T-helper 2 cell (primary cell): ENCODE data around the gene POLE.

Source experiments
- DNase-seq, 5 experiments: peaks; one replicate each; pipeline versions ENCODE4 v3.0.0 to v3.0.0-alpha.2; 2012 to 2022

Gene POLE

GRCh38 chr12:132649226-132649945 lies 37.8 kb downstream of the POLE start:
- DNase-seq, result no peak

DNA sequence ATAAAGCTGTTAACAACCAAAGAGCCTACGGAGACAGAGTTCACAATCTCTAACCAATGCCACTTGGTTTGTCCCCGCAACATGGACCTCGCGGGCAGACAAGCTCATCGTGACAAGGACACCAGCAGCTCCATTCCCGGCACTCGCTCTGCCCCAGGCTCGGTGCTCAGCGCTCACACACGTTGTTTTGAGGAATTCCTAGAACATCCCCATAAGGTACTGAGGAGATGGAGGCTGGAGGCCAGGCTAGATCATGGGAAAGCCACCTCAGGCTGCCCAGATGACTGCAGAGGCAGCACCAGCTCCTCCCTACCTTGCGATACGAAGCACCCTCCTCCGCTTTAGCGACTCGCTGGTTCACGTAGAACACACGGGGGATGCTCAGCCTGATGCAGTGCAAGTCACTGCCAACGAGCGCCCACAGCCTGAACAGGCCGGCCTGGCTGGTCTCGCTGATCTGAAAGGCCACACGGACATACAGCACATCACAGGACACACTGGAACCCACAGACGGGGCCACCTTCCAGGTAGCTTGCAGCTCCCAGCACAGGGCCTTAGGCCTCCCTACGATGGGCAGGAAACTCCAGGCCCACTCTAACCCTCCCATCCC lies 38.4 kb downstream of the POLE start:
- DNase-seq, result no peak

- no peak for DNase-seq
These were observed 39.3 kb downstream of the POLE start for GRCh38 chr12:132647858-132648257.

DNA sequence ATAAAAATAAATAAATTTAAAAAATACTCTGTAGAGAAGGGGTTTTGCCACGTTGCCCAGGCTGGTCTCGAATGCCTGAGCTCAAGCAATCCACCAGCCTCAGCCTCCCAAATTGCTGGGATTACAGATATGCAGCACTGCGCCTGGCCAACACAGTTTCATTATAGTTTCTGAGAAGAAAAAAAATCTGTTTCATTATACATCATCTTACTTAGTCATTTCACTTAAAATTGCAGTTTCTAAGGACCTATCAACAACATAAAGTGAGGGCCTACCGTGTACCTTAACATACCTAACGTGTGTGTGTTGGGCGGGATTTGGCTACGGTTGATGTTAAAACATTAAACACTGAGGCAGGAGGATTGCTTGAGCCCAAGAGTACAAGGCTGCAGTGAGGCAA lies 40.3 kb downstream of the POLE start:
- DNase-seq, result peak in 1 of 5 experiments; percentile 57

GRCh38 chr12:132642846-132643835 lies 44.0 kb downstream of the POLE start:
- DNase-seq, result no peak

DNA sequence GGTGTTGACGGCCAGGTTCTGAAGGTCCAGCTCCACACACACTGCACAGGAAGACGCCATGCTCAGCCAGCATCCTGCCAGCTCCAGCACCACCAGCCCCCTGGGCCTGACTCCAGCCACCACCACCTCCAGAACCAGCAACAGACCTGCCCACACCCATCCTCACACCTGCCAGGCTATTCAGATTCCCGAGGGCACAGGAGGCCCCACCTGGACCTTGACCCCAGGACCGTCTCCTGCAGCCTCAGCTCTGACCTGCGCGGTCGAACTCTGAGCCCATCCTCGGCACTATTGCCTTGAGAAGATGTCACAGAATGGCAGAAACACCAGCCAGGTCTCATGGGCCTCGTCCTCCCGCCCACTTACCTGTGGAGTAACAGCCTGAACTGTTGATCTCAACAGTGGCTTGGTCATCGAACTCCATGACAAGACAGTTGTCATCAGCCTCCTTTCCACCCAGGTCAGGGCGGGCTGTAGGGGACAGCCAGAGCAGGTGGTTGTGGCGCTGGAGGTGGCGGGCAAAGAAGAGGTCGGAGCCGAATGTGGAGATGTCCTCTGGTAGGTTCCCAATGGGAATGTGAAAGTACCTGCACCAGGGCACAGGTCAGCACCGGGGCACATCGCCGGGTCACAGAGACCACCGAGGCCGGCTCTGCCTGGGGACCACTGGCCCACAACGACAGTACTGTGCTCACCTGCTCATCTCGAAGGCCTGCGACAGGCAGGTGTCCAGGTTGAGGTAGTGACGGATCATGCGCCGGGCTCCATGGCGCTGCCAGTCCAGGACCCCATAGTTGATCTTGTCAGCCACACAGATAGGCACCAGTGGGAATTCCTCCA lies 45.1 kb downstream of the POLE start:
- no peak for DNase-seq

DNA sequence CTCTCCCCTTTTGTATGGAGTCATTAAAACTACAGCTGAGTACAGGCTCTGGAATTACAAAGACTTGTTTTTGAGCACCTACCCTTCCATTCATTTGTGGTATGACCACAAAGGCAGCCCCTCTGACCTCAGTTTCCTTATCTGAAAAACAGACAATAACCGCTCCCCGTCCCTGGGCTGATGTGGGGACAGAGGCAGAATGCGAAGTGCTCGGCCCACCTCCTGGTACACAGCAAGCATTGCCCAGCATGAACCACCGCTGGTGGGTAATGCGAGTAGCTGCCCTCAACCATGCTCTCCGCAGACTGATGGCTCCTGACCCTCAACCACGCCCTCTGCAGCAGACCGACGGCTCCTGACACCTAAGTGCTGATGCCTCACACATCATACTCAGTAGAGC lies 46.2 kb downstream of the POLE start:
- DNase-seq, result no peak

DNA sequence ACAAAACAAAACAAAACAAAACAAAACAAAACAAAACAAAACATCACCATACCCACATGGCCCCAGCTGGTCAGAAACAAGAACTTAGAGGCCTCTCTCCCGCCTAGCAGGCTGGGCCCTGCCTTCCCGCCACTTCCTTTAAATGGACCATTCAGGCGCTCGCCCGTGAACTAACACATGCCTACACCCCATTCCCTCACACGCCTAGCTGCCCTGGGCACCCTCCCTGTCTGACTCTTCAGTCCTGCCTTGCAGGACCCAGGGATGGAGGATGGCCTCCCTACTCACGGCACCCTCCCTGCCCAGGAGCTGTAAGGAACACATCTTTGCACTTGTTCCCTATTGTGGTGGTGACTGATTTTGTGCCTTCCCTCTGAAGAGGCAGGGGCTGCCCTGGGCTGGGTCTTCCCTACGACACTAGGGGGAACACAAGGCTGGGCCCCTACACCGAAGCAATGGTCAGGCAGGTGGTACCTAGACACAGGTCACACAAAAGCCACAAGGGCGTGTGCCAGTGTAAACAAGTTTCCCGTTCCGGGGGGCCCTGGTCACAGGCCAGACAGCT lies 47.1 kb downstream of the POLE start:
- DNase-seq, result no peak

- DNase-seq, result peak in 1 of 5 experiments; percentile 34
These were observed 48.4 kb downstream of the POLE start for GRCh38 chr12:132638541-132639408.

- DNase-seq, result no peak
These were observed 49.3 kb downstream of the POLE start for GRCh38 chr12:132637811-132638210.

- no peak for DNase-seq
These were observed 51.8 kb downstream of the POLE start for GRCh38 chr12:132635076-132635955.

GRCh38 chr12:132634411-132634990 lies 52.6 kb downstream of the POLE start:
- DNase-seq, result no peak

- DNase-seq, result no peak
These were observed 53.2 kb downstream of the POLE start for GRCh38 chr12:132633901-132634300.

GRCh38 chr12:132633398-132633797 lies 53.7 kb downstream of the POLE start:
- no peak for DNase-seq

DNA sequence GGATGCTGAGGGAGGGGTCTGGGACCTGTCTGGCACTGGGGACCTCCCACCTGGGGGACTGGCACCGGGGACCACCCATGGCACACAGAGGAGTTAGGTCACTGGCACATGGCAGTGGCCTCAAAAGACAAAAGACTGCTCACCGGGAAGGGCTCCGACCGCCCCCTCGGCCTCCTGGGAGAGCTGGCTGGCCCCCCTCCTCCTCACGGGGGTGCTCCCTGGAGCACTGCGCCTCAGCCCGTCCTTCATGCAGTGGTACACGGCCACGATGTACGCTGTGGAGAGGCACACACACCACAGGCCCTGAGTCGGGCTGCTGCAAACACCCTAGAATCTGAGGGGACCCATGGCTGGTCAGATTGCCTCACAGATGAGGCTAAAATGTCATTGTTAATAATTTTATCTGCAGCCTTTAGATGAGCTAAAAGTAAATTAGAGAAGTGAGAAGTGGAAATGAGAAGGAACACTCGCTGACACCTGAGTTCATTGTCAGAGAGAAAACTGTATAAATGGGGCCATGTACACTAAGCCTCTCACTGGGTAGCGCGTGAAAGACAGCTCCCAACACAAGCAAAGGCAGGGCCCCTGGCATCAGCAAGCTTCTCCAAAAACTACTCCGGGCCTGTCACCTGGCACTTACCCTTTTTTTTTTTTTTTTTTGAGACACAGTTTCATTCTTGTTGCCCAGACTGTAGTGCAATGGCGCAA lies 54.5 kb downstream of the POLE start:
- DNase-seq, result no peak

DNA sequence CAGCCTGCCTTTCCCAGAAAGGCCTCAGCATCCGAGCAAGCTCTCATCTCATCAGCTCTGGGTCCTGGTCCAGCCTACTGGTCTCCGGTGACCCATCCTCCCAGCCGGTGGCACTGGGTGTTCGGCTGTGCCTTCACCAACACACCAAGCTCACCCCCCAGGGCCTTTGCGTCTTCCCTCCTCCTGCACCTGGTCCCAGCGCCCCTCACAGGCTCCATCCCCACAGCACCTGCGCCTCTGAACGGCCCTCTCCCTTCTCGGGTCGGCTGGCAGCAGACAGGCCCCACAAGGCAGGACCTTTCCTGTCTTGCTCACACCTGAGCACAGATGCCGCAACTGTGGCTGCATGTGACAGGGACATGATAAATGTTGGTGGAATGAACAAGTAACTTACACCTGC lies 55.5 kb downstream of the POLE start:
- no peak for DNase-seq

- DNase-seq, result no peak
These were observed 56.5 kb downstream of the POLE start for GRCh38 chr12:132630672-132631071.

DNA sequence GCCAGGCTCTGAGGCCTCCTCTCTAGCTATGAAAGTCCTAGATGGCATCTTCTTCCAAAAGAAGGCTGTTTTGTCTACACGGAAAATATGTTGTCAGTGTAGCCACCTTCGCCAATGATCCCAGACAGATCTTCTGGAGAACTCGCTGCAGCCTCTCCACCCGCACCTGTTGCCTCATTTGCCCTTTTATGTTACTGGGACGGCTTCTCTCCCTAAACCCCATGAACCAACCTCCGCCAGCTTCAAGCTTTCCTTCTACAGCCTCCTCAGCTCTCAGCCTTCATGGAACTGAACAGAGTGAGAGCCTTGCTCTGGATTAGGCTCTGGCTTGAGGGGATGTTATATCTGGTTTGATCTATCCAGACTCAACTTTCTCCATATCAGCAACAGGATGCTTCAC lies 57.8 kb downstream of the POLE start:
- DNase-seq, result no peak
